T-helper 1 cell (primary cell): Measurements from ENCODE around the gene TFB2M.
"Not testable (repeated sequence)": the region's sequence is repeated elsewhere in the genome, so short reads cannot be mapped to it uniquely, and the experiment has no call there.

ENCODE experiments used
- DNase-seq, 5 donors: peaks; one replicate each; pipeline ENCODE4 v3.0.0-alpha.2; 2012 to 2020
- total RNA-seq, 4 donors: gene quantifications; one replicate each; lab custom pipeline; 2026; lab: John Stamatoyannopoulos, UW

The TFB2M gene, protein sequence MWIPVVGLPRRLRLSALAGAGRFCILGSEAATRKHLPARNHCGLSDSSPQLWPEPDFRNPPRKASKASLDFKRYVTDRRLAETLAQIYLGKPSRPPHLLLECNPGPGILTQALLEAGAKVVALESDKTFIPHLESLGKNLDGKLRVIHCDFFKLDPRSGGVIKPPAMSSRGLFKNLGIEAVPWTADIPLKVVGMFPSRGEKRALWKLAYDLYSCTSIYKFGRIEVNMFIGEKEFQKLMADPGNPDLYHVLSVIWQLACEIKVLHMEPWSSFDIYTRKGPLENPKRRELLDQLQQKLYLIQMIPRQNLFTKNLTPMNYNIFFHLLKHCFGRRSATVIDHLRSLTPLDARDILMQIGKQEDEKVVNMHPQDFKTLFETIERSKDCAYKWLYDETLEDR
- total RNA-seq = 9.1 to 14.7 (median 12.7) reads per million in 4 donors

DNA sequence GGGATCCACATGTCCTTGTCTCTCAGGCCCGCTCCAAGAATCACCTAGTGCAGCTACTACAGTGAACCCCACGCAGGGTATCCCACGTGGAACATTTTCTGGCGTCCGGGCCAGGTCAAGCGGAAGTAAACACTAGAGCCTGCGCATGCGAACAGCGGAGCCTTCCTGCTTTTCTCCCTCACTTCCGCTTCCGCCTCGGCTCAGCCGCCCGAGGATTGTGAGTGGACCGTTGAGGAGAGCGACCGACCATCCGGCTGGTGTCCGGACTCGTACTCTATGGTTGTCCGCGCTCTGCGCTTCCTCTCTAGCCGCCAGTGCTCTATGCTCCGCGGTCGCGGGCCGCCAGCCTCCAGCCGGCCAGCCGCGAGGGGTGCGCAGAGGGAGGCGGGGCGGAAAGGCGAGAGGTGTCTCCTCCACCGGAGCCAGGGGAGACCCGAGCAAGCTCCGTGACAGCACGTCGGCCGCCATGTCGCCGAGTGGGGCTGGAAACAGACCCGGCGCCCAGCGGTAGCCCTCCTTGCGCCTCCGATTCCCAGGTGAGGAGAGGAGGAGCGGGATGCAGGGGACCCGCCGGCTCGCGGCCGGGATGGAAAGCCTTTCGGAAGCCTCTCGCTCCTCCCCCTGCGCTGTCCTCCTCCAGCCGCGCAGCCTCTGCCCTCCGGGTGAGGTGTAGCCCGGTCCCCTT is at the start of gene TFB2M, which contains the start of gene CNST:
Gene TFB2M (minus strand): TSS at position 134 of the 685 bp plus-strand sequence. CDS start 123 bp downstream, at position 11.
Gene CNST (plus strand): TSS at position 329 of the 685 bp plus-strand sequence. CDS start 25,107 bp downstream, outside the sequence.
- DNase-seq = peak; percentile 81 to 98 (median 86)

DNA sequence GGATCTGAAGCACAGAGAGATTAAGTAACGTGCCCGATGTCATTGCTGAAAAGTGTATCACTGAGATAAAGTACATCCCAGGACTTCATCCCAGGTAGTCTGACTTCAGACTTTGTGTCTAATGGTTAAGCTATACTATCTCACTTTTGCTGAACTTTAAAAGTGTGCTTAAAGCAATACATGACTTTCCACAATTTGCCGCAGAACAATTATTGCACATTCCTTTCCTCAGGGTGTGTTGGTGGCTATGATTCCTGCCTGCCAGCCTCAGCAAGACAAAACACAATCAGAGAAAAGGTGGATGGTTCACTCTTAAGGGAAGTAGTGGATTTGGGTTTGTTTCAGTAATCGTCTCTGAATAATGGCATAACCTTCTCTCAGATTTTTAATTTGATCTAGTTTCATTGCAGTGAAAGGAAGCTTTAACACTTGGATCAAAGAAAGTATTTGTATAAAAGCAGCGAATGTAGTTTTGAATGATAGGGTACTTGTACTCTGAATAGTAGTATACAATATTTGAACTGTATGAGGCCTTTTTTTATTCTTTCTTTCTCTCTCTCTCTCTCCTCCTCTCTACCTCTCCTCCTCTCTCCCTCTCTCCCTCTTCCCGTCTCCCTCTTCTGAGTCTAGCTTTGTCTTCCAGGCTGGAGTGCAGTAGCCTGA is 47.2 kb upstream of the TFB2M start:
- DNase-seq = no peak

DNA sequence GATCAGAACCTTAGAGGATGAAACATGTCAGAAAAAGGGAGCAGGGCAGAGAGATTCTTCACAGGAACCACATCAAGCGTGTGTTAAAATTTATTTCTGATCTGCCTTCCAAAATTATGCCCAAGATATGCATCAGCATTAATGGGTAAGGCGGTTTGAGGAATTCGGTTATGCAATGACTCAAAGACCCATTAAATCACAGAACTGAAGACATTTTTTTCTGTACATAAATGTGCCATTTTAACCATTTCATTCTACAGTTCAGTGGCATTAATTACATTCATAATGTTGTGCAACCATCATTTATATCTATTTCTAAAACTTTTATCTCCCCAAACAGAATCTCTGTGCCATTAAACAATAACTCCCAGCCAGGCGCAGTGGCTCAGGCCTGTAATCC is 43.6 kb upstream of the TFB2M start:
- no peak for DNase-seq

DNA sequence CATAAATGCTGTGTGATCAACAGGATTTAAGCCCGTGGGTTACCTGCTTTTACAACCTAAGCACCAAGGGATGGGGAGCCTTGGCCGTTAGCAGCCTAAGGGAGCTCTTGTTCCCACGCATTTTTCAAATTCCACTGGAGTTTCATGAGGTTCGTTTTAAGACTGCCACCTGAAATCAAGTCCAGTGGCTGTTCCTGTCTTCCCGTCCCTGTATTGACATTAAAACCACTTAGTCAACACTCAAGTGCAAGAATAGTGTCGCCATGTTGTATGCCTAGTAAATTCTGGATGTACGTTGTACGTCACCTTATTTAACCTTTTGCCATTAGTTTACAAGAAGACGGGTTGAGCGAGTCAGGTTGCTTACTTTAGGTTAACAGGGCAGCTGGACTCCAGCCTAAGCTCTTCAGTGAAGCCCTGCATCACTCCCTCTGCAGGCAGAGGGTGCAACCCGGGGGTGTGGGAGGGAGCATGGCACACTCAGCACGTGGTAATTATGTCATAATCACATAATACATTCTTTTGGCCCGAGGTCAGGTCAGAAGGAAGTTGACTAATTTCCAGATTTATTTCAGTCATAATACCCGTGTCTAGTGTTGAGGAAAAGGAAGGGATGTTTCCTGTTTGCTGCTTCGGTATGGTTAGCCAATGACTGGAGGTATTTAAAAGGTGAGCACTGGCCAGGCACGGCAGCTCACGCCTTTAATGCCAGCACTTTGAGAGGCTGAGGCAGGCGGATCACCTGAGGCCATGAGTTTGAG is 42.7 kb upstream of the TFB2M start:
- DNase-seq = peak in 1 of 5 donors; percentile 56

DNA sequence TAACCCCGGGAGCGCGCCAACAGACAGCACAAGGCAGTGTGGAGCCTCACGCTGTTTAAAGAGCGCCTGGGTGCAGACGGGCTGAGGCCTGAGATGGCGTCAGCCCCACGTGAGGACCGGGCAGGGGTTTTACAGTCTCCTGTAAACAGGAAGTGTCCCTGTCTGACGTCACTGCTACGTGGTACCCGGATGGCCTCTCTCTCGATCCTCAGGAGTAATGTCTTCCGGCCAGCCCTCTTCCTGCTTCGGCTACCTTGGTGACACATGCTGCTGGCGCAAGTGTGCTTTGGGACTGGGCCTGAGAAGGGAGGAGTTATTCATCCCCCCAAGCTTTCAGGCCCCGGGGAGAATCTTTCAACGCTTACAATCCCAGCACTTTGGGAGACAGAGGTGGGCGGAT is 41.4 kb upstream of the TFB2M start:
- no peak for DNase-seq

DNA sequence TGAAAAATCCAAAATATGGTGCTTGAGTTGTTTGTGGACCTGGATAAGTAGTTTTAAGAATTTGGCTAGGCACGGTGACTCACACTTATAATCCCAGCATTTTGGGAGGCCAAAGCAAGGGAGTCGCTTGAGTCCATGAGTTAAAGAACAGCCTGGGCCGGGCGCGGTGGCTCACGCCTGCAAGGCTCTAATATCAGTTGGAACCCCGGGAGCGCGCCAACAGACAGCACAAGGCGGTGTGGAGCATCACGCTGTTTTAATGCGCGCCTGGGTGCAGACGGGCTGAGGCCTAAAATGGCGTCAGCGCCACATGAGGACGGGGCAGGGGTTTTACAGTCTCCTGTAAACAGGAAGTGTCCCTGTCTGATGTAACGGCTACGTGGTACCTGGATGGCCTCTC is 39.2 kb upstream of the TFB2M start:
- DNase-seq = not testable (repeated sequence)

DNA sequence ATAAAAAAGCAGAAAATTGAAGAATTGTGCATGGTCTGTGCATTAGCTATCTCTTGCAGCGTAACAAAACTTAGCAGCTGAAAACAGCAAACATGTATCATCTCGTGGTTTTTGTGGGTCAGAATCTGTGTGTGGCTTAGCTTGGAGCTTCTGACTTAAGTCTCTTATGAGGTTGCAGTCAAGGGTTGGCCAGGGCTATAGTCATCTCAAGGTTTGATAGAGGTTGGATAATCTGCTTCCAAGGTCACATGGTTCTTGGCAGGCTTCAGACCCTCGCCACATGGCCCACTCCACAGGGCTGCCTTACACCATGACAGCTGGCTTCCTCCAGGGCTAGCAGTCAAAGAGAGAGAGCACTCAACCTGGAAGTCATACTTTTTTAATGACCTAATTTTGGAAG is 36.1 kb upstream of the TFB2M start:
- DNase-seq = peak in 1 of 5 donors; percentile 27

DNA sequence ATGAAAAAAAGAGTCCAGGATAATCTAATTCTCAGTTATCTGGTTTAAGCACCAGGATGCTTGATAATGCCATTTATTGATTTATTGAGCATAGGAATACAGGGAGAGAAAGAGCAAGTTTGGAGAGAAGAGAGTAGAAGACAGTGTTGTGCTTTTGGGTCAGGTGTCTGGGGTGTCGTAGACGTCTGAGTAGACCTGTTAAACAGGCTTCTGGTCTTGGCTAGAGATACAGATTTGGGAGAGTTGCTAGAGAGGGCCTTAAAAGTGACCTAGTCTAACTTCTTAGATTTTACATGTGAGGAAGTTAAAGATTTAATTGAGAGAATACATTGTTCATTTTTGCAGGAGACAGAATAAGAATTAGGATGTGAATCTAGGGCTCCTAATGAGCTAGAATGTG is 34.5 kb upstream of the TFB2M start:
- DNase-seq = no peak

DNA sequence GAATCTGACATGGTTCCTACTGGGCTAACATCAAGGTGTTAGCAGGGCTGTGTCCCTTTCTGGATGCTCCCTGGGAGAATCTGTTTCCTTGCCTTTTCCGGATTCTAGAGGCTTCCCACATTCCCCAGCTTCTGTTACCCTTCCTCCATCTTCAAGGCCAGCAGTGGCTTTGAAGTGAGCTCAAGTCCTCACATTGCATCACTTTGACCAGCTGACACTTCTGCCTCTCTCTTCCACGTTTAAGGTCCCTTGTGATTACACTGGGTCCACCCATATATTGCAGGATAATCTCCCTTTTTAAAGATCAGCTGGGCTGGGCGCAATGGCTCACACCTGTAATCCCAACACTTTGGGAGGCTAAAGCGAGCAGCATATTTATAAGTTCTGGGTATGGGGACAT is 33.3 kb upstream of the TFB2M start:
- no peak for DNase-seq

DNA sequence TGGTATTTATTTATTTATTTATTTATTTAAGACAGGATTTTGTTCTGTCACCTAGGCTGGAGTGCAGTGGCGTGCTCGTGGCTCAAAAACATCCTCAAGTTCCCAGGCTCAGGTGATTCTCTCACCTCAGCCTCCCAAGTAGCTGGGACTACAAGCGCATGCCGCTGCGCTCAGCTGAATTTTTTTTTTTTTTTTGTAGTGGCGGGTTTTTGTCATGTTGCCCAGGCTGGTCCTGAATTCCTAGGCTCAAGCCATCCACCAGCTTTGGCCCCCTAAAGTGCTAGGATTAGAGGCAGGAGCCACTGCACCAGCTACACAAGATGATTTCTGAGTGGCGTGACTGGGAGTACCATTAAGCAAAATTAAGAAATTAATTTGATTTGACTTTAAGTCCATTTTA is 31.9 kb upstream of the TFB2M start:
- no peak for DNase-seq

DNA sequence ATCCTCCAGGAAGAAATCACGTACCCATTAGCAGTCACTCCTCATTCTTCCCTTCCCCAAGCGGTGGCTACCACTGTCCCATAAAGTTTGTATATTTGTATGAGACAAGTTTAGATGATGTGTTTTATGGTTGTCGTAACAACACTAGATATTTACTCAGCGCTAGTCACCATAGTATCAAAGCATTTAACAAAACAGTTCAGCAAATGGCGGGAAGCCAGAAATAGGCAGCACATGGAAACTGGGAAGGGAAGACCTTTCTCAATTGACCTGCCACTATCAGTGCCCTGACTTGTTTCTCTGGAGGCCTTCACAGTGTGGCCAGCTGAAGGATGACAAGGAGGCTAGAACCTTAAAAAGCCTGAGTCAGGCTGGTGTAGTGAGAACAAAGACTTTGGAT is 31.3 kb upstream of the TFB2M start:
- no peak for DNase-seq

DNA sequence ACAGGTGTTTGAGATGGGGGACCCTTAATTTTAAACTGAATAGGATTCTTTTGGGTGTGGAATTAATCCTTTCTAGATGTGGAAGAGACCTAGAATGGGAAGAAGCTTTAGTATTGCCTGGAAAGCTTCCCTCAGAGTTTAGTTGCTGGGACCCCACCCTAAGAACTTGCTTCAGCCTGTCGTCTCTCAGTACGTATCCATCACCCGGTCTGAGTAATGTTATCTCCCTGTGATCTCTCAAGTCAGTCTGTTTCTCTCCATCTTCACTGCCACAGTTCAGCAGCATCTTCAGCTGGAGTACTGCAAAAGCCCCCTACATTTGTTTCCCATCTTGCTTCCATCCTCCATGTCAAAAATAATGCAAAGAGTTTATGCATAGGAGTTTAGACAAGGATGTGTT is 29.1 kb upstream of the TFB2M start:
- DNase-seq = no peak

DNA sequence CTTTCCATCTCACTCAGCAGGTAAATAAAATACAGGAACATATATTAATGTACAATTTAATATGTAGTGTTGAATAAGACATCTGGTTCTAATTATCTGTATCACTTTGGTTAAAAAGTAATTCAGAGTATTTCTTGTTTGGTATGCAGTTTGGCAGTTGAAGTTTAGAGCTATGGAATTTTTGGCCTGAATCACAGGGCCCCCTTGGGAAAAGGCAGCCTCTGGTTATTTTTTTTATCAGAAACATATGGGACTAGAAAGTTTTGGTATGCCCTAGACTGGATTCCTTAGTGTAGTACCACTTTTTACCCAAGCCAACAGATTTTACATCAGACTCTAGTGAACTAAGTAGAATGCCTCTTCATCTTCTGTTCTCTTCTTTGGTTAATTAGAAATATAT is 26.6 kb upstream of the TFB2M start:
- no peak for DNase-seq

DNA sequence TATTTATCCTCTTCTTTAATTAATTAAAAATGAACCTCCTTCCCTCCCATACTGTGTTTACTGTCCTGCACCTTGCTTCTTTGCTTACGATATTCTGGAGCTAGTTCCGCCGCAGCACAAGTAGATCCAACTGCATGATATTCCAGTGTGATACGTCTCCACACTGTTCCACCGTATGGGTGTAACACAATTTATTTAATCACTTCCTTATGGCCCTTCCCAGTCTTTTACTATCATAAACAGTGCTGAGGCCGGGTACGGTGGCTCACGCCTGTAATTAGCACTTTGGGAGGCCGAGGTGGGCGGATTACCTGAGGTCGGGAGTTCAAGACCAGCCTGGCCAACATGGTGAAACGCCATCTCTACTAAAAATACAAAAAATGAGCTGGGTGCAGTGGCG is 25.9 kb upstream of the TFB2M start:
- DNase-seq = no peak

DNA sequence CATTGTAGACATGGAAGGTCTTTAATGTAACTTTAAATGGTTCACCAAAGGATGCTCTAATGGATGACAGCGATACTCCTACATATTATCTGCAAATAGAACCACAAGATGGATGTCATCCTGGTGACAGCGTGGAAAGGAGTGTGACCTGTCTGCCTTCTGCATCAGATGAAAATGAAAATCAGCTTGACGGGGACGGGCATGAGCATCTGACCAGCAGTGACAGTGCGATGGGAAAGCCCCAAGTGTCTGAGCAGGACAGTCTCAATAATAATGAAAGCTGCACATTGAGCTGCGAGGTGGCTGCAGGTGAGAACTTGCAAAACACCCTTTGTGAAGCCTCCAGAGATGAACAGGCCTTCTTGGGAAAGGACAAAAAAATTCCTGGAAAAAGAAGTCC is 25.4 kb upstream of the TFB2M start:
- no peak for DNase-seq

DNA sequence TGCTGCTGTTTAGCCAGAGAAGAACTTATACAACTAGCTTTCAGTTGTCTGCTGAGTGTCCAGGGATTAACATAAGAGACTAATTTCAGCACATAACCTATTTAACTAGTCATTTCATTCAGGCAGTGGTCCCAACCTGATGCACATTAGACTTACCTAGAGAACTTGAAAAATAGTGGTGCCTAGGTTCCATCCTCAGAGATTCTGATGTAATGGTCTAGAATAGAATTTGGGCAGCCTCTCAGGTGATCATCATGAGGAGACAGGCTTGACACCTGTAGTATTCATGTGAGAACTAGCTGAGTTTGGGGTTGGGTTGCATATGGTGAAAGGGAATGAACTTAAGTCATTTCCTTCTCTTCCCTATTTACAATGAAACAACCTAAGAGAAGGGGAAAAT is 25.0 kb upstream of the TFB2M start:
- DNase-seq = no peak

DNA sequence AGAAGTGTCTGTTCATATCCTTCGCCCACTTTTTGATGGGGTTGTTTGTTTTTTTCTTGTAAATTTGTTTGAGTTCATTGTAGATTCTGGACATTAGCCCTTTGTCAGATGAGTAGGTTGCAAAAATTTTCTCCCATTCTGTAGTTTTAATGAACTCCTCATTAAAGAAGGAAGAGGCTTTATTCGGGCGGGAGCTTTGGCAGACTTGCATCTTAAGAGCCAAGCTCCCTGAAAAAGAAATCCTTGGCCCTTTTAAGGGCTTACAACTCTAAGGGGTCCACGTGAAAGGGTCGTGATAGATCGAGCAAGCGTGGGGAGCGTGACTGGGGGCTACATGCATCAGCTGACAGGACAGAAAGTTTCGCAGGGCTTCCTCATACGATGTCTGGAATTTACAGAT is 23.9 kb upstream of the TFB2M start:
- not testable (repeated sequence) for DNase-seq

DNA sequence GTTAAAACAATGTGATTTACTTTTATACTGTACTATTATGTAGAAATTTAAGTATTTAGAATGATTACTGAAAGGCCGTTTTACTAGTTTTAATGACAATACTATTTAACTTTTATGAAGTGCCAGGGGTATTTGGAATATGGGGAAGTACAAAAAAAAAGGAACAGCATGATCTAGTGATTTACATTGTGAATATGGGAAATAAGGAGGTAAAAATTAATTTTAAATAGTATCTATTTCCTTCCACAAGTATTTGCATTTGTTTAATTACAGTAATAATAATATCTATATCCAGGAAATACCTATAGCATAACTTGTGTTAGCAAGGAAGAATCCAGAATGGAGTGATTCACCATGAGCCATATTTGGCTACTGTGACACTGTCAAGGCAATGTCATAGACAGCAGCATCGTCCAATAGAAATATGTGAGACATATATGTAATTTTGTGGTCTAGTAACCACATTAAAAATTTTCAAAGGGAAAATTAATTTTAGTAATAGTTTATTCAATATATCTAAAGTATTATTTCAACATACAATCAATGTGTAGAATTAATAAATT is 22.2 kb upstream of the TFB2M start:
- no peak for DNase-seq

DNA sequence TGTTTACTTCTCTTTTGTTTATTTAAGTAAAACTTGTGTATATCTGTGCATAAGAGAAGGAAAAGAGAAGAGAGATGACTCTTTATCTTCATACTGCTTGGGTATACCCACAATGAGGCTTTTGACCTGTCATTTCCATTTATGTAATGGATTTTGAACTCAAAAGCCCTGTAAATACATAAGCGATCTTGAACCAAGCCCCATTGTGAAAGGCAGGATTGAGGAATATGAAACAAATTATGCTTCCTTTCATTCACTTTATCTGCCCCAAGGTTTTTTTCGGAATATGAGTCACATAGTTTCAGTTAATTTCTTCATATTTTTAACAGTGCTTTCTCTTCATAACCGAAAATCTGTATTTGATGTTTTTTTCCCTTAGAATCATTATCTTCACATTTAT is 21.5 kb upstream of the TFB2M start:
- DNase-seq = peak in 1 of 5 donors; percentile 32

DNA sequence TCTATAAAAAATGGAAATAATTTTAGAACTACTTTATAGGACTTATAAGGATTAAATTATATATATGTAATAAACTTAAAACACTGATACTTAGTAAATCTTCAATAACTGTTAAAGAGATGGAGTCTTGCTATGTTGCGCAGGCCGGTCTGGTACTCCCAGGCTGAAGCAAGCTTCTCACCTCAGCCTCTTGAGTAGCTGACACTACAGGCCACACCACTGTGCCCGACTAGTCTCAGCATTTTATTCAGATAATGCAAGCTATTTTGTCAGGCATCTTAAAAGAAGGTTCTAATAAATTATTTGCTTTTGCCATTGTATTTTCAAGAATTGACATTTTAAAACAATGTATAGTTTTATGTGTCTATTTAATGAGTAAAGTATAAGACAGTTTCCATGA is 21.0 kb upstream of the TFB2M start:
- DNase-seq = no peak

DNA sequence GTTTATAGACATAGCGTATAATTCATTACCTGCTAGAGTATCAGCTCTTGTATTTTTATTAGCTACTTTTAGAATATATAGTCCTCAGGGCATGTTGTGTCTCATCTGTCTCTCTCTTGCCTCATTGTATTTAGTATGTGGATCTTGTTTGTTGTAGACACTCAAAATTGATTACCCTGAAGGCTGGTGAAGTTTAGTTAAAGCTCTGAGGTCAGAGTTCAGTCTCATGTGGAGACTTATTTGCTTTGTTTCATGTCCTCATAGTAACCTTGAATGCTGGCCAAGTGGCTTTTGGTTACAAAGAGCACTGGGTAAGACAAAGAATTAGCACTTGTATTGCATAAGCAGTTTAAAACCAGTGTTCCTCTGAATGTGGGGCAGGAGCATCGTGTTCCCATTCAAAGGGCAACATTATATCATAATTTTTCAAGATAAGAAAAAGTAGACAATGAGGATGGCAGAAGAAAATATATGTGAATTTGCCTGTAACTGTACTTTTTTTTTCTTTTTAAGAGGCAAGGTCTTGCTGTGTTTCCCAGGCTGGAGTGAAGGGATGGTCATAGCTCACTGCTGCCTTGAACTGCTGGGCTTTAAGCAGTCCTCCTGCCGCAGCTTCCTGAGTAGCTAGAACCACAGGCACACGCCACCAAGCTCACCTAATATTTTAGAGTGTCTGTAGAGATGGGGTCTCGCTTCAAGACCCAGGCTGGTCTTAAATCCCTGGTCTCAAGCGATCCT is 17.6 kb upstream of the TFB2M start:
- DNase-seq = no peak

DNA sequence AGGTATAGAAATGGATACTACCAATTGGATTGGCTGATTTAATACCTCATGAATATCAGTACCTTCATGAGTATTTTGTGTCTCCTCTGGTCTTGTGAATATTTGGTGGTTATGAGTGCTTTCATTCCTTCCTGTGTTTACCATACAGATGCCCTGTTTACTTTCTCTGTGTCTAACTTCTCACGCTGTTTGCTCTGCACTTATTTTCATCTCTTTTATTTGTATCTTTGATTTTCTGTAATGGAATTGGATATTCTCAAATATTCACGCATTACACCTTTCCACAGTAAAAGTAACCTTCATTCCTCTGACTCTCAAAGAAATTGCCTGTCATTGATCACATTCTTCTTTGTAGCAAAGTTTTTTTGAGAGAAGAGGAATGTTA is 17.0 kb upstream of the TFB2M start:
- DNase-seq = no peak
